Measurements from ENCODE around the gene TRPC4AP.

DNA sequence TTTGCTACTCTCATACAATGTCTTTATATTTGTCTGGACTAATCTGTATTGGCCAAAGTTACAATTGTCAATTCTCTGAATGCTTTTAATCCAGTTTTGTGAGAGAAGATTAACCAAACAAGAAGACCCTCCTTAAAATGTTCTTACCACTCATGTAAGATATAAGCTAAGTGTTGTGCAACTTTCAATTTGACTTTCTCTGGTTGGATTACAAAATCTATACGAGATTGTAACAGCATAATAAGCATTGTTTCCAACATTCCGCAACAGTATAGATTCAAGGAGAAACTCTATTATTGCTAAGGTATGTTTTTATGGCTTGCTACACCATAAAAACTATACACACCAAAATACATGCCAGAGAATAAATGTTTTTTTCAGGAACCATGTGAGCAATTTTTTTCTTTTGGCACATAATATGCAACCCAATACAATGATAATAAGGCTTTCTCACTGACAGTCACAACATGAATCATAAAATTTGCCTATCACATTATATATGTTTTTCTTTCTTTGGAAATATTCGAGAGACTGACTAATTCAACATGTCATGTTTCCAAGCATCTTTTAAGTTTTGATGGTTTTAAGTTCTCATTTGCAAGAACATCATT lies 12.2 kb upstream of the TRPC4AP start:
- TF ChIP-seq, protein P1, sequence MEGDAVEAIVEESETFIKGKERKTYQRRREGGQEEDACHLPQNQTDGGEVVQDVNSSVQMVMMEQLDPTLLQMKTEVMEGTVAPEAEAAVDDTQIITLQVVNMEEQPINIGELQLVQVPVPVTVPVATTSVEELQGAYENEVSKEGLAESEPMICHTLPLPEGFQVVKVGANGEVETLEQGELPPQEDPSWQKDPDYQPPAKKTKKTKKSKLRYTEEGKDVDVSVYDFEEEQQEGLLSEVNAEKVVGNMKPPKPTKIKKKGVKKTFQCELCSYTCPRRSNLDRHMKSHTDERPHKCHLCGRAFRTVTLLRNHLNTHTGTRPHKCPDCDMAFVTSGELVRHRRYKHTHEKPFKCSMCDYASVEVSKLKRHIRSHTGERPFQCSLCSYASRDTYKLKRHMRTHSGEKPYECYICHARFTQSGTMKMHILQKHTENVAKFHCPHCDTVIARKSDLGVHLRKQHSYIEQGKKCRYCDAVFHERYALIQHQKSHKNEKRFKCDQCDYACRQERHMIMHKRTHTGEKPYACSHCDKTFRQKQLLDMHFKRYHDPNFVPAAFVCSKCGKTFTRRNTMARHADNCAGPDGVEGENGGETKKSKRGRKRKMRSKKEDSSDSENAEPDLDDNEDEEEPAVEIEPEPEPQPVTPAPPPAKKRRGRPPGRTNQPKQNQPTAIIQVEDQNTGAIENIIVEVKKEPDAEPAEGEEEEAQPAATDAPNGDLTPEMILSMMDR (conservative IDR thresholded peaks at IDR 0.05; ENCODE audit: low read length): no peak
- TF ChIP-seq EZH2phosphoT487 (IDR thresholded peaks at IDR 0.05; ENCODE audit: borderline replicate concordance, low read depth, low read length): no peak

Data from OCI-LY7 (cell line).